A549 (cell line): ENCODE measurements around the gene TRUB2. TPM values are rescaled to one million over a fixed set of nuclear protein-coding genes. Genes with fewer than 3 reads are reported as not detected.
A peak's percentile ranks its signal among the peaks of the same experiment; 100 is the strongest.

Experiments used
- ATAC-seq, 2 experiments: fragments of 200-7000 bp in 1 of 2; fragments of >200 bp in 1 of 2; cut with Nextera tagmentation in 1 of 2; cut with Tn5 transposase in 1 of 2; 3 replicates each; pipeline versions ENCODE4 v1.8.0 to v1.9.1; 2018 to 2020; ENCODE audit warnings: mild to moderate bottlenecking in 1 of 2, moderate library complexity in 1 of 2
- CTCF ChIA-PET: fragments of 300-600 bp; sonication (Branson Sonifier 250); formaldehyde crosslinking; extraction: SDS; loops from one replicate; lab custom pipeline; 2021; ENCODE audit warnings: antibody characterized with exemption, inconsistent platforms; lab: Yijun Ruan, JAX
- POLR2A ChIA-PET: fragments of 350-600 bp; formaldehyde crosslinking; extraction: SDS; loops from one replicate; lab custom pipeline; 2021; ENCODE audit warnings: antibody characterized with exemption, inconsistent platforms; lab: Yijun Ruan, JAX
- DNase-seq, 2 experiments: peaks; one replicate each; pipeline versions ENCODE4 v3.0.0 to v3.0.0-alpha.2; 2011 to 2016; ENCODE audit warnings: low read depth in 1 of 2, low spot score in 1 of 2
- FAIRE-seq: peaks from 2 replicates; lab custom pipeline; 2011; peaks lifted over from hg19 to GRCh38; lab: Jason Lieb, UNC
- H3K27ac ChIP-seq, 2 experiments: fragments of >200 bp; sonication (Bioruptor Twin); formaldehyde crosslinking; 3 replicates each; pipeline ENCODE4 v1.5.1; 2016 to 2017
- H3K4me1 ChIP-seq: fragments of >200 bp; sonication (Bioruptor Twin); formaldehyde crosslinking; 3 replicates; pipeline ENCODE4 v1.6.1; 2016
- H3K4me2 ChIP-seq: fragments of >200 bp; sonication (Bioruptor Twin); formaldehyde crosslinking; 3 replicates; pipeline ENCODE4 v1.6.1; 2016
- H3K4me3 ChIP-seq: fragments of >200 bp; sonication (Bioruptor Twin); formaldehyde crosslinking; 3 replicates; pipeline ENCODE4 v1.5.1; 2016
- H3K9me3 ChIP-seq: fragments of >200 bp; sonication (Bioruptor Twin); formaldehyde crosslinking; 3 replicates; pipeline ENCODE4 v1.6.1; 2016
- CBX2 ChIP-seq: fragments of 200-600 bp; sonication (generic); IDR thresholded peaks from 2 replicates; pipeline ENCODE4 v1.6.1; 2016; ENCODE audit warnings: low read depth, mild to moderate bottlenecking, borderline replicate concordance
- CEBPB ChIP-seq, 2 experiments: fragments of >200 bp in 1 of 2; sonication (Bioruptor Twin) in 1 of 2; formaldehyde crosslinking in 1 of 2; IDR thresholded peaks; 2 replicates each; pipeline ENCODE4 v1.6.1; 2012 to 2016
- CTCF ChIP-seq: fragments of >200 bp; sonication (Bioruptor Twin); formaldehyde crosslinking; IDR thresholded peaks from 3 replicates; pipeline ENCODE4 v1.5.1; 2016
- EHF ChIP-seq: fragments of 250-450 bp; sonication (Bioruptor Pico); IDR thresholded peaks from 2 replicates; pipeline ENCODE4 v1.5.0; 2020; ENCODE audit warnings: mild to moderate bottlenecking
- ELK1 ChIP-seq: fragments of 150-350 bp; IDR thresholded peaks from 2 replicates; pipeline ENCODE4 v1.6.1; 2014; ENCODE audit warnings: low read depth, mild to moderate bottlenecking, low read length
- FOSB ChIP-seq: fragments of 250-450 bp; sonication (Bioruptor Pico); IDR thresholded peaks from 2 replicates; pipeline ENCODE4 v1.5.0; 2020; ENCODE audit warnings: mild to moderate bottlenecking, moderate library complexity
- HDAC2 ChIP-seq: fragments of 200-600 bp; sonication (generic); IDR thresholded peaks from 2 replicates; pipeline ENCODE4 v1.6.1; 2016
- HOXA7 ChIP-seq: fragments of 250-450 bp; sonication (Bioruptor Pico); IDR thresholded peaks from 2 replicates; pipeline ENCODE4 v1.5.0; 2020; ENCODE audit warnings: mild to moderate bottlenecking, moderate library complexity
- HOXB13 ChIP-seq: fragments of 250-450 bp; sonication (Bioruptor Pico); IDR thresholded peaks from 2 replicates; pipeline ENCODE4 v1.5.0; 2020; ENCODE audit warnings: low read depth, mild to moderate bottlenecking, moderate library complexity
- KDM1A ChIP-seq: fragments of 200-600 bp; sonication (generic); IDR thresholded peaks from 2 replicates; pipeline ENCODE4 v1.6.1; 2016; ENCODE audit warnings: low read depth, mild to moderate bottlenecking
- KDM5A ChIP-seq: fragments of 200-600 bp; sonication (generic); IDR thresholded peaks from 2 replicates; pipeline ENCODE4 v1.6.1; 2016; ENCODE audit warnings: antibody characterized with exemption, mild to moderate bottlenecking
- MAZ ChIP-seq: fragments of 150-350 bp; IDR thresholded peaks from 2 replicates; pipeline ENCODE4 v1.6.1; 2014; ENCODE audit warnings: antibody characterized with exemption, low read depth, low read length, borderline replicate concordance
- MYC ChIP-seq: IDR thresholded peaks from 2 replicates; pipeline ENCODE4 v1.6.1; 2012; ENCODE audit warnings: mild to moderate bottlenecking, inconsistent platforms, low read length, improper control_type of control experiment, borderline replicate concordance
- RFX5 ChIP-seq: fragments of 450-650 bp; IDR thresholded peaks from 2 replicates; pipeline ENCODE4 v1.7.1; 2014; ENCODE audit warnings: antibody characterized with exemption, mild to moderate bottlenecking, moderate library complexity
- RNF2 ChIP-seq: fragments of 200-600 bp; sonication (generic); IDR thresholded peaks from 2 replicates; pipeline ENCODE4 v1.6.1; 2016; ENCODE audit warnings: low read depth, mild to moderate bottlenecking, antibody characterized with exemption, moderate library complexity, borderline replicate concordance
- ZC3H11A ChIP-seq: fragments of 450-650 bp; IDR thresholded peaks from 2 replicates; pipeline ENCODE4 v1.6.1; 2014; ENCODE audit warnings: antibody characterized with exemption, mild to moderate bottlenecking
- ZFP36 ChIP-seq: fragments of 450-650 bp; IDR thresholded peaks from 2 replicates; pipeline ENCODE4 v1.6.1; 2014; ENCODE audit warnings: borderline replicate concordance; ENCODE audit not compliant: partially characterized antibody
- ZNF302 ChIP-seq: fragments of 250-450 bp; sonication (Bioruptor Pico); IDR thresholded peaks from 2 replicates; pipeline ENCODE4 v1.9.0; 2021; ENCODE audit warnings: inconsistent platforms, mild to moderate bottlenecking, moderate library complexity
- WGBS: methylation state at CpG from one replicate; pipeline ENCODE4 v1.1.6; 2017; ENCODE audit errors: missing lambda C conversion rate; 5-methylcytosine and 5-hydroxymethylcytosine counted together
- polyA plus RNA-seq, 4 experiments: library from polyadenylated mRNA; depleted of rRNA in 3 of 4; stranded (reverse); fragments of >200 nt; fragmentation: RNase III in 1 of 4; extraction: RNeasy Plus Mini Kit Qiagen cat#74134 plus additional on column Dnase treatment in 1 of 4; gene quantifications; 2 replicates in 3 of 4; 3 replicates in 1 of 4; pipeline ENCODE4 v1.2.3, GENCODE V29; 2011 to 2017

The TRUB2 gene
- polyA plus RNA-seq, 2 of the 4 experiments (the other 2 are of a cell fraction), result 29.0 to 38.7 TPM

- no peak overlapping the region for H3K4me3 ChIP-seq
- H3K4me2 ChIP-seq, result no peak overlapping the region
- peaks cover 17% of the 10 kb centered on the region for H3K4me1 ChIP-seq
- CTCF ChIA-PET, result interaction anchor here (0.6 to 17.8 kb wide), 11 partner anchors 10 to 367 kb away, joined by 3 to 206 read pairs (median 19); partner anchors contain the start of gene CERCAM
- POLR2A ChIA-PET, result no interaction called here
- TF ChIP-seq ZFP36 (peak; percentile 8), HDAC2 (no peak)
- no peaks in the 10 kb centered on the region for H3K9me3 ChIP-seq
- DNase-seq (no peak), ATAC-seq (no peak), FAIRE-seq (no peak)
- H3K27ac ChIP-seq, result peak overlapping the region in 1 of 2 experiments; percentile 85; a peak in 2 of 6 replicates
- WGBS, result 92% methylated on average over 2 of the region's 2 CpGs
Observed at GRCh38 chr9:128297221-128297773, 24.9 kb downstream of the TRUB2 start.

GRCh38 chr9:128296340-128297220 is 25.7 kb downstream of the TRUB2 start:
- TF ChIP-seq EHF (no peak), RFX5 (no peak), KDM1A (no peak), KDM5A (no peak), HOXA7 (CRISPR knock-in tag) (no peak), ZNF302 (CRISPR knock-in tag) (no peak), ZC3H11A (no peak)
- Histone ChIP-seq H3K27ac (peak overlapping the region in 1 of 2 experiments; percentile 85; a peak in 4 of 6 replicates), H3K4me3 (no peak overlapping the region), H3K4me2 (no peak overlapping the region), H3K4me1 (peaks cover 17% of the 10 kb centered on the region), H3K9me3 (no peaks in the 10 kb centered on the region)
- FAIRE-seq (no peak), DNase-seq (no peak), ATAC-seq (no peak)
- ChIA-PET POLR2A (interaction anchor here (0.6 kb wide), 1 partner anchor 19 kb away, joined by 5 read pairs; no protein-coding TSS in a partner anchor), CTCF (interaction anchor here (0.6 to 17.8 kb wide), 27 partner anchors 10 to 368 kb away, joined by 3 to 206 read pairs (median 7); partner anchors contain the start of genes CERCAM, COQ4 and URM1)
- 92% methylated on average over 16 of the region's 16 CpGs for WGBS

GRCh38 chr9:128294142-128294541 is 28.1 kb downstream of the TRUB2 start:
- Histone ChIP-seq H3K4me2 (no peak overlapping the region), H3K4me1 (peaks cover 17% of the 10 kb centered on the region), H3K4me3 (no peak overlapping the region), H3K9me3 (no peaks in the 10 kb centered on the region), H3K27ac (no peak overlapping the region)
- FAIRE-seq (no peak), ATAC-seq (no peak), DNase-seq (no peak)
- no peak for TF ChIP-seq MYC
- TF ChIP-seq KDM5A, result no peak
- no peak for TF ChIP-seq FOSB
- TF ChIP-seq MAZ, result no peak
- TF ChIP-seq HOXB13 (CRISPR knock-in tag), result no peak
- TF ChIP-seq ELK1, result no peak
- no peak for TF ChIP-seq RNF2
- TF ChIP-seq ZNF302 (CRISPR knock-in tag), result no peak
- TF ChIP-seq CEBPB (IDR thresholded peaks at IDR 0.05), result no peak
- TF ChIP-seq ZC3H11A, result no peak
- no peak for TF ChIP-seq CBX2
- no peak for TF ChIP-seq CTCF
- POLR2A ChIA-PET, result interaction anchor here (1.2 kb wide), 1 partner anchor 18 kb away, joined by 3 read pairs; the partner anchor contains the start of genes GOLGA2 and SWI5
- WGBS, result 84% methylated on average over 4 of the region's 4 CpGs
- CTCF ChIA-PET, result interaction anchor here (0.7 to 17.8 kb wide), 15 partner anchors 7 to 600 kb away, joined by 3 to 206 read pairs (median 16); partner anchors contain the start of genes CERCAM and COQ4
